H9 (cell line): ENCODE data around the gene ABCA13. TPM values are rescaled to one million over a fixed set of nuclear protein-coding genes. Genes with fewer than 3 reads are reported as not detected.

ENCODE experiments used
- DNase-seq: peaks from one replicate; pipeline ENCODE4 v3.0.0-alpha.2; 2017
- H2AFZ ChIP-seq: one replicate; pipeline ENCODE4 v1.6.1; 2013; ENCODE audit warnings: mild to moderate bottlenecking, low read length, control low read depth, moderate library complexity
- H2AK5ac ChIP-seq: 2 replicates; pipeline ENCODE4 v1.6.1; 2013; ENCODE audit warnings: low read length, control low read depth, mixed read lengths; ENCODE audit not compliant: insufficient read length
- H2BK120ac ChIP-seq: one replicate; pipeline ENCODE4 v1.6.1; 2013; ENCODE audit warnings: low read depth, mild to moderate bottlenecking, low read length, control low read depth, inconsistent platforms; ENCODE audit not compliant: poor library complexity, severe bottlenecking
- H2BK12ac ChIP-seq: 2 replicates; pipeline ENCODE4 v1.6.1; 2013; ENCODE audit warnings: low read length, control low read depth, mixed read lengths, low read depth; ENCODE audit not compliant: insufficient read length
- H2BK15ac ChIP-seq: 2 replicates; pipeline ENCODE4 v1.6.1; 2013; ENCODE audit warnings: low read depth, low read length, control low read depth
- H2BK20ac ChIP-seq: one replicate; pipeline ENCODE4 v1.6.1; 2013; ENCODE audit warnings: low read depth, mild to moderate bottlenecking, low read length, control low read depth, inconsistent platforms; ENCODE audit not compliant: poor library complexity, severe bottlenecking
- H2BK5ac ChIP-seq: 2 replicates; pipeline ENCODE4 v1.6.1; 2013; ENCODE audit warnings: low read length, control low read depth, mixed read lengths; ENCODE audit not compliant: insufficient read length
- H3K14ac ChIP-seq: 2 replicates; pipeline ENCODE4 v1.6.1; 2013; ENCODE audit warnings: low read length, control low read depth; ENCODE audit not compliant: insufficient read depth
- H3K18ac ChIP-seq: 2 replicates; pipeline ENCODE4 v1.6.1; 2013; ENCODE audit warnings: low read depth, mild to moderate bottlenecking, mixed read lengths, low read length, control low read depth; ENCODE audit not compliant: insufficient read length
- H3K23ac ChIP-seq: 2 replicates; pipeline ENCODE4 v1.6.1; 2013; ENCODE audit warnings: low read length, control low read depth, mixed read lengths, low read depth; ENCODE audit not compliant: insufficient read length
- H3K23me2 ChIP-seq: 2 replicates; pipeline ENCODE4 v1.6.1; 2013; ENCODE audit warnings: low read depth, mild to moderate bottlenecking, mixed read lengths, low read length, control low read depth; ENCODE audit not compliant: insufficient read length, poor library complexity, severe bottlenecking
- H3K27ac ChIP-seq: 2 replicates; pipeline ENCODE4 v1.5.1; 2013; ENCODE audit warnings: low read length, control low read depth, mixed read lengths, low read depth; ENCODE audit not compliant: insufficient read length
- H3K27me3 ChIP-seq: 2 replicates; pipeline ENCODE4 v1.6.1; 2013; ENCODE audit warnings: low read length, control low read depth, inconsistent platforms; ENCODE audit not compliant: insufficient read depth
- H3K4ac ChIP-seq: 2 replicates; pipeline ENCODE4 v1.6.1; 2013; ENCODE audit warnings: low read depth, mild to moderate bottlenecking, control low read depth, inconsistent platforms, low read length, moderate library complexity
- H3K4me1 ChIP-seq: 2 replicates; pipeline ENCODE4 v1.6.1; 2013; ENCODE audit warnings: low read length, control low read depth, inconsistent platforms; ENCODE audit not compliant: insufficient read depth
- H3K4me2 ChIP-seq: 2 replicates; pipeline ENCODE4 v1.6.1; 2013; ENCODE audit warnings: low read length, control low read depth, mixed read lengths; ENCODE audit not compliant: insufficient read length, insufficient read depth
- H3K56ac ChIP-seq: 2 replicates; pipeline ENCODE4 v1.6.1; 2013; ENCODE audit warnings: low read depth, mild to moderate bottlenecking, mixed read lengths, low read length, control low read depth; ENCODE audit not compliant: insufficient read length
- H3K79me1 ChIP-seq: 2 replicates; pipeline ENCODE4 v1.6.1; 2013; ENCODE audit warnings: low read depth, mild to moderate bottlenecking, moderate library complexity, low read length, control low read depth, inconsistent platforms; ENCODE audit not compliant: insufficient read depth, poor library complexity, severe bottlenecking
- H3K79me2 ChIP-seq: 2 replicates; pipeline ENCODE4 v1.6.1; 2013; ENCODE audit warnings: low read length, control low read depth, inconsistent platforms; ENCODE audit not compliant: insufficient read depth
- H3K9ac ChIP-seq: 2 replicates; pipeline ENCODE4 v1.6.1; 2013; ENCODE audit warnings: low read length, control low read depth, mixed read lengths; ENCODE audit not compliant: insufficient read length; ENCODE audit errors: extremely low read depth
- H3K9me3 ChIP-seq: one replicate; pipeline ENCODE4 v1.6.1; 2013; ENCODE audit warnings: low read depth, low read length, inconsistent platforms; ENCODE audit not compliant: control insufficient read depth
- H3T11ph ChIP-seq: one replicate; pipeline ENCODE4 v1.6.1; 2013; ENCODE audit warnings: mild to moderate bottlenecking, low read length, control low read depth, inconsistent platforms
- H4K20me1 ChIP-seq: one replicate; pipeline ENCODE4 v1.6.1; 2013; ENCODE audit not compliant: control insufficient read depth, insufficient read length, insufficient read depth
- H4K5ac ChIP-seq: 2 replicates; pipeline ENCODE4 v1.6.1; 2013; ENCODE audit warnings: low read depth, mild to moderate bottlenecking, mixed read lengths, low read length, control low read depth; ENCODE audit not compliant: insufficient read length
- H4K8ac ChIP-seq: replicated peaks from 2 replicates; pipeline ENCODE4 v1.6.1; 2013; ENCODE audit warnings: low read length, control low read depth, mixed read lengths, low read depth; ENCODE audit not compliant: insufficient read length
- H4K91ac ChIP-seq: 2 replicates; pipeline ENCODE4 v1.6.1; 2013; ENCODE audit warnings: low read depth, mild to moderate bottlenecking, moderate library complexity, mixed read lengths, low read length, control low read depth; ENCODE audit not compliant: insufficient read length
- H3K27ac Mint-ChIP-seq, 3 experiments: 2 replicates in 2 of 3; 3 replicates in 1 of 3; pipeline ENCODE4 v1.8.0; 2020 to 2021; ENCODE audit warnings: mixed read lengths in 3 of 3, mild to moderate bottlenecking in 1 of 3, moderate library complexity in 1 of 3
- H3K27me3 Mint-ChIP-seq: 2 replicates; pipeline ENCODE4 v1.8.0; 2021; ENCODE audit warnings: low read depth, mild to moderate bottlenecking, moderate library complexity, mixed read lengths
- H3K36me3 Mint-ChIP-seq, 3 experiments: 2 replicates in 2 of 3; 3 replicates in 1 of 3; pipeline ENCODE4 v1.8.0; 2020 to 2021; ENCODE audit warnings: low read depth in 3 of 3, mixed read lengths in 3 of 3; ENCODE audit not compliant: insufficient read depth in 1 of 3
- H3K4me1 Mint-ChIP-seq, 2 experiments: 2 replicates each; pipeline ENCODE4 v1.8.0; 2020; ENCODE audit warnings: mixed read lengths in 2 of 2
- H3K4me3 Mint-ChIP-seq, 2 experiments: 2 replicates in 1 of 2; 3 replicates in 1 of 2; pipeline ENCODE4 v1.8.0; 2020 to 2021; ENCODE audit warnings: mild to moderate bottlenecking in 2 of 2, mixed read lengths in 2 of 2, moderate library complexity in 1 of 2
- H3K9me3 Mint-ChIP-seq, 2 experiments: 2 replicates in 1 of 2; 3 replicates in 1 of 2; pipeline ENCODE4 v1.8.0; 2020; ENCODE audit warnings: mild to moderate bottlenecking in 2 of 2, mixed read lengths in 2 of 2, moderate library complexity in 1 of 2
- WGBS: extraction: QIAGEN DNeasy Blood & Tissue Kit; methylation state at CpG from one replicate; pipeline ENCODE4 v1.1.7; 2013; ENCODE audit warnings: missing lambda C conversion rate, low lambda C conversion rate, mixed read lengths; ENCODE audit not compliant: insufficient read length; ENCODE audit errors: extremely low coverage; 5-methylcytosine and 5-hydroxymethylcytosine counted together
- total RNA-seq: library from RNA; stranded (reverse); gene quantifications from 2 replicates; pipeline ENCODE4 v1.2.1, GENCODE V29; 2021
- TF ChIP-seq, protein P1 (sequence below): fragments of 200-600 bp; sonication (generic); conservative IDR thresholded peaks from 3 replicates; pipeline ENCODE4 v1.8.0; 2021; ENCODE audit warnings: antibody characterized with exemption, mild to moderate bottlenecking

Gene ABCA13
- total RNA-seq, 1 experiment from 2014 or later = 0.11 TPM

DNA sequence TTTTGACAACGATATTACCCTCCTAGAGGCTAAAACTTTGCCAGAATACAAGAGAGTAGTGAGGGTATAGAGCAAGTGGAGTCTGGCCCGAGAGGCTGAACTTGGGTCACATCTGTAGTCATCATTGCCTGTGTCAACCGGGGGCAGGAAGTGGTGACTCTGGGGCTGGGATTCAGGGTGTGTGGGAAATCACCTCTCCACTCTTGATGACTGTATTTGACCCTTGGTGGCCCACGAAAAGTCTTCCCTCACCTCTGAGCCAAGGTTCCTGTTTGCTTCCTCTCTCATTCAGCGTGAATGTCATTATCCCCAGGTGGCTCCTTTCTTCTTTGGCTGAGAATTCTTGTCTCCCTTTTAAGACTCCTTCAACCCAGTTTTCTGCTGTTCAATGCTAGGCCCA, 240.4 kb downstream of the ABCA13 start:
- Histone ChIP-seq H3K4me2 (no peak overlapping the region), H3K9me3 (no peaks in the 10 kb centered on the region), H3K14ac (no peak overlapping the region), H3K23ac (no peak overlapping the region), H3K23me2 (no peaks in the 10 kb centered on the region), H4K8ac (no peak overlapping the region), H3K56ac (no peak overlapping the region), H3K79me1 (no peaks in the 10 kb centered on the region), H2BK20ac (no peak overlapping the region), H3K9ac (no peak overlapping the region), H3K18ac (no peak overlapping the region), H2AFZ (no peak overlapping the region), H2BK120ac (no peak overlapping the region), H2BK15ac (no peak overlapping the region), H2BK12ac (no peak overlapping the region), H4K5ac (no peak overlapping the region), H3K27me3 (no peaks in the 10 kb centered on the region), H3K4me1 (no peaks in the 10 kb centered on the region), H3K79me2 (no peaks in the 10 kb centered on the region), H2BK5ac (no peak overlapping the region), H4K20me1 (no peaks in the 10 kb centered on the region), H3K27ac (no peak overlapping the region), H3K4ac (no peak overlapping the region), H2AK5ac (no peak overlapping the region), H4K91ac (no peak overlapping the region), H3T11ph (no peak overlapping the region)
- H3K36me3 Mint-ChIP-seq = no peaks in the 10 kb centered on the region; a peak in 2 of 7 replicates
- peaks cover 3 to 4% of the 10 kb centered on the region in 2 experiments; a peak in 3 of 4 replicates for H3K4me1 Mint-ChIP-seq
- H3K27ac Mint-ChIP-seq = no peak overlapping the region; a peak in 2 of 7 replicates
- H3K9me3 Mint-ChIP-seq = no peaks in the 10 kb centered on the region; a peak in 2 of 5 replicates
- H3K27me3 Mint-ChIP-seq = peaks cover 1% of the 10 kb centered on the region; the same call in 1 of the 2 replicates
- TF ChIP-seq, protein P1, sequence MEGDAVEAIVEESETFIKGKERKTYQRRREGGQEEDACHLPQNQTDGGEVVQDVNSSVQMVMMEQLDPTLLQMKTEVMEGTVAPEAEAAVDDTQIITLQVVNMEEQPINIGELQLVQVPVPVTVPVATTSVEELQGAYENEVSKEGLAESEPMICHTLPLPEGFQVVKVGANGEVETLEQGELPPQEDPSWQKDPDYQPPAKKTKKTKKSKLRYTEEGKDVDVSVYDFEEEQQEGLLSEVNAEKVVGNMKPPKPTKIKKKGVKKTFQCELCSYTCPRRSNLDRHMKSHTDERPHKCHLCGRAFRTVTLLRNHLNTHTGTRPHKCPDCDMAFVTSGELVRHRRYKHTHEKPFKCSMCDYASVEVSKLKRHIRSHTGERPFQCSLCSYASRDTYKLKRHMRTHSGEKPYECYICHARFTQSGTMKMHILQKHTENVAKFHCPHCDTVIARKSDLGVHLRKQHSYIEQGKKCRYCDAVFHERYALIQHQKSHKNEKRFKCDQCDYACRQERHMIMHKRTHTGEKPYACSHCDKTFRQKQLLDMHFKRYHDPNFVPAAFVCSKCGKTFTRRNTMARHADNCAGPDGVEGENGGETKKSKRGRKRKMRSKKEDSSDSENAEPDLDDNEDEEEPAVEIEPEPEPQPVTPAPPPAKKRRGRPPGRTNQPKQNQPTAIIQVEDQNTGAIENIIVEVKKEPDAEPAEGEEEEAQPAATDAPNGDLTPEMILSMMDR = no peak
- WGBS = no CpG with 5 or more reads among the region's 5 CpGs
- DNase-seq = no peak
- H3K4me3 Mint-ChIP-seq = no peak overlapping the region
